Mesenchymal stem cell (in vitro differentiated cells and primary cell): ENCODE data around the gene KRT13.
A peak's percentile ranks its signal among the peaks of the same experiment; 100 is the strongest.

Experiments used
- DNase-seq: peaks from one replicate; pipeline ENCODE4 v3.0.0-alpha.2; 2013
- H2AFZ ChIP-seq: one replicate; pipeline ENCODE4 v1.6.1; 2013; ENCODE audit warnings: low read depth, mild to moderate bottlenecking, control low read depth, inconsistent platforms, low read length, moderate library complexity
- H2AK5ac ChIP-seq: 2 replicates; pipeline ENCODE4 v1.6.1; 2013; ENCODE audit warnings: low read length, moderate library complexity, mild to moderate bottlenecking, inconsistent platforms; ENCODE audit not compliant: severe bottlenecking
- H2BK120ac ChIP-seq: one replicate; pipeline ENCODE4 v1.6.1; 2013; ENCODE audit warnings: low read depth, mild to moderate bottlenecking, inconsistent platforms, low read length, moderate library complexity
- H2BK12ac ChIP-seq, 2 experiments: one replicate each; pipeline ENCODE4 v1.6.1; 2013; ENCODE audit warnings: inconsistent platforms in 2 of 2, low read length in 2 of 2, mild to moderate bottlenecking in 2 of 2, moderate library complexity in 2 of 2, control low read depth in 1 of 2
- H2BK15ac ChIP-seq: one replicate; pipeline ENCODE4 v1.6.1; 2013; ENCODE audit warnings: mild to moderate bottlenecking, low read depth, inconsistent platforms; ENCODE audit not compliant: poor library complexity, severe bottlenecking
- H2BK5ac ChIP-seq: 2 replicates; pipeline ENCODE4 v1.6.1; 2013; ENCODE audit warnings: low read depth, mild to moderate bottlenecking, low read length, control low read depth, inconsistent platforms; ENCODE audit not compliant: poor library complexity, severe bottlenecking
- H3K14ac ChIP-seq, 2 experiments: one replicate each; pipeline ENCODE4 v1.6.1; 2013; ENCODE audit warnings: inconsistent platforms in 2 of 2, low read length in 2 of 2, control low read depth in 1 of 2, mild to moderate bottlenecking in 1 of 2, moderate library complexity in 1 of 2
- H3K18ac ChIP-seq, 2 experiments: one replicate each; pipeline ENCODE4 v1.6.1; 2013; ENCODE audit warnings: inconsistent platforms in 2 of 2, low read length in 2 of 2, control low read depth in 1 of 2, low read depth in 1 of 2, mild to moderate bottlenecking in 1 of 2
- H3K23ac ChIP-seq, 2 experiments: one replicate each; pipeline ENCODE4 v1.6.1; 2013; ENCODE audit warnings: inconsistent platforms in 2 of 2, low read length in 2 of 2, mild to moderate bottlenecking in 2 of 2, moderate library complexity in 2 of 2, control low read depth in 1 of 2
- H3K27ac ChIP-seq: 2 replicates; pipeline ENCODE4 v1.5.1; 2013; ENCODE audit warnings: mild to moderate bottlenecking, moderate library complexity, low read length, control low read depth, inconsistent platforms; ENCODE audit not compliant: poor library complexity, severe bottlenecking
- H3K27me3 ChIP-seq, 2 experiments: 2 replicates each; pipeline versions ENCODE4 v1.6.1 to v1.7.0; 2013; ENCODE audit warnings: low read length in 2 of 2, mild to moderate bottlenecking in 2 of 2, moderate library complexity in 2 of 2, control low read depth in 1 of 2, inconsistent platforms in 1 of 2; ENCODE audit not compliant: control insufficient read depth in 1 of 2, insufficient read depth in 1 of 2
- H3K36me3 ChIP-seq, 2 experiments: 2 replicates each; pipeline versions ENCODE4 v1.6.1 to v1.7.0; 2013; ENCODE audit warnings: low read length in 2 of 2, control low read depth in 1 of 2, inconsistent platforms in 1 of 2, low read depth in 1 of 2, mild to moderate bottlenecking in 1 of 2; ENCODE audit not compliant: insufficient read depth in 2 of 2, control insufficient read depth in 1 of 2
- H3K4ac ChIP-seq, 2 experiments: one replicate each; pipeline ENCODE4 v1.6.1; 2013; ENCODE audit warnings: inconsistent platforms in 2 of 2, low read length in 2 of 2, mild to moderate bottlenecking in 2 of 2, moderate library complexity in 2 of 2, control low read depth in 1 of 2, low read depth in 1 of 2
- H3K4me1 ChIP-seq: 2 replicates; pipeline ENCODE4 v1.6.1; 2013; ENCODE audit warnings: low read depth, low read length, control low read depth; ENCODE audit not compliant: control insufficient read depth, insufficient read depth
- H3K4me2 ChIP-seq: 2 replicates; pipeline ENCODE4 v1.6.1; 2013; ENCODE audit warnings: low read length, mild to moderate bottlenecking, inconsistent platforms; ENCODE audit not compliant: poor library complexity, severe bottlenecking
- H3K4me3 ChIP-seq, 2 experiments: 2 replicates each; pipeline versions ENCODE4 v1.5.1 to v1.7.0; 2013; ENCODE audit warnings: low read length in 2 of 2, mild to moderate bottlenecking in 2 of 2, control low read depth in 1 of 2, low read depth in 1 of 2; ENCODE audit not compliant: insufficient read depth in 1 of 2
- H3K79me1 ChIP-seq: replicated peaks from 2 replicates; pipeline ENCODE4 v1.6.1; 2013; ENCODE audit warnings: mild to moderate bottlenecking, control low read depth, low read length, inconsistent platforms; ENCODE audit not compliant: poor library complexity, severe bottlenecking
- H3K9ac ChIP-seq: 2 replicates; pipeline ENCODE4 v1.7.0; 2013; ENCODE audit warnings: mild to moderate bottlenecking, low read length, moderate library complexity
- H3K9me3 ChIP-seq: 2 replicates; pipeline ENCODE4 v1.7.0; 2013; ENCODE audit warnings: mild to moderate bottlenecking, low read length; ENCODE audit not compliant: control insufficient read depth
- H4K8ac ChIP-seq: one replicate; pipeline ENCODE4 v1.6.1; 2013; ENCODE audit warnings: inconsistent platforms, mild to moderate bottlenecking, low read length, moderate library complexity
- H4K91ac ChIP-seq: one replicate; pipeline ENCODE4 v1.6.1; 2013; ENCODE audit warnings: mild to moderate bottlenecking, low read length, inconsistent platforms
- WGBS: methylation state at CpG from one replicate; pipeline ENCODE4 v1.1.7; 2013; ENCODE audit warnings: mixed read lengths; 5-methylcytosine and 5-hydroxymethylcytosine counted together

Gene KRT13

GRCh38 chr17:41540921-41541625 lies 35.7 kb upstream of the KRT13 start:
- Histone ChIP-seq H3K36me3 (no peaks in the 10 kb centered on the region), H2AK5ac (no peak overlapping the region), H3K79me1 (no peaks in the 10 kb centered on the region)

GRCh38 chr17:41539979-41540701 lies 34.7 kb upstream of the KRT13 start:
- Histone ChIP-seq H3K23ac (peak overlapping the region in 1 of 2 experiments; percentile 32), H2AK5ac (peak overlapping the region; percentile 94), H3K79me1 (no peaks in the 10 kb centered on the region), H3K36me3 (no peaks in the 10 kb centered on the region), H3K9ac (no peak overlapping the region), H2BK120ac (peak overlapping the region; percentile 55), H3K14ac (peak overlapping the region in 1 of 2 experiments; percentile 23), H3K4me3 (no peak overlapping the region), H3K4ac (peak overlapping the region; percentile 63 to 74), H2BK15ac (peak overlapping the region; percentile 45), H2BK12ac (peak overlapping the region; percentile 93 to 97), H3K27ac (no peak overlapping the region), H3K9me3 (no peaks in the 10 kb centered on the region), H2AFZ (no peak overlapping the region), H3K4me2 (no peak overlapping the region), H3K27me3 (peaks cover 0 to 27% of the 10 kb centered on the region in 2 experiments), H2BK5ac (no peak overlapping the region), H4K91ac (peak overlapping the region; percentile 72), H3K18ac (peak overlapping the region; percentile 65 to 86), H4K8ac (peak overlapping the region; percentile 20), H3K4me1 (peaks cover 40% of the 10 kb centered on the region)
- no peak for DNase-seq
- 74% methylated on average over 6 of the region's 7 CpGs for WGBS

More at GRCh38 chr17:41540921-41541625, 35.7 kb upstream of the KRT13 start:
- H3K4me2 ChIP-seq, result no peak overlapping the region
- H3K23ac ChIP-seq, result no peak overlapping the region
- no peak overlapping the region for H2AFZ ChIP-seq
- peaks cover 38% of the 10 kb centered on the region for H3K4me1 ChIP-seq
- H3K18ac ChIP-seq, result peak overlapping the region in 1 of 2 experiments; percentile 71
- peak overlapping the region; percentile 18 to 29 for H2BK12ac ChIP-seq
- H4K91ac ChIP-seq, result no peak overlapping the region
- H3K27ac ChIP-seq, result no peak overlapping the region
- H3K9ac ChIP-seq, result no peak overlapping the region
- no peak overlapping the region for H4K8ac ChIP-seq
- no peak overlapping the region for H3K4me3 ChIP-seq
- no peak overlapping the region for H2BK120ac ChIP-seq
- DNase-seq, result no peak
- 97% methylated on average over 10 of the region's 10 CpGs for WGBS
- H2BK5ac ChIP-seq, result peak overlapping the region; percentile 33
- H2BK15ac ChIP-seq, result peak overlapping the region; percentile 39
- H3K14ac ChIP-seq, result peak overlapping the region in 1 of 2 experiments; percentile 51
- peaks cover 0 to 18% of the 10 kb centered on the region in 2 experiments for H3K27me3 ChIP-seq
- no peak overlapping the region for H3K4ac ChIP-seq
- no peaks in the 10 kb centered on the region for H3K9me3 ChIP-seq

DNA sequence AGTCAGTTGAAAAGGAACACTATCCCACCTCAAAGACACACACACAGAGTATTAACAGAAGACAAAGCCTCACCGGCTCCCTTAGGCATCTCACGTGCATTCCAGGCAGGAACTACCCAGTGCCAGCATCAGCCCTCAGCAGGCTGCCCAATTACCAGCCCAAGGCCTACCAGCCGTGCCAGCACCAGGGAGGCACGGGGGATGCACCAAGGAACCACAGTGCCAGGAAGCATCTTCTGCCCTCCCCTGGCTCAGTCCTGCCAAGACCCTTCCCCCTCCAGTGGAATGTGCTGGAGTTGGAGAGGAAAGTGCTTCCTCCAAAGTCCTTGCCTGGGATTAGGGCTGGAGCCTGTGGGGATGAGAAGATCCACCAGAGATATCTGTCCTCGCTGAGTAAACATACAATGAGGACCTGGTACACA lies 33.7 kb upstream of the KRT13 start:
- H3K9ac ChIP-seq, result no peak overlapping the region
- H3K4me3 ChIP-seq, result no peak overlapping the region
- H2AFZ ChIP-seq, result no peak overlapping the region
- peak overlapping the region; percentile 71 for H4K91ac ChIP-seq
- WGBS, result 64% methylated on average over 3 of the region's 5 CpGs
- no peak overlapping the region for H3K23ac ChIP-seq
- peak overlapping the region; percentile 21 for H2BK120ac ChIP-seq
- peak overlapping the region; percentile 30 to 86 for H3K4ac ChIP-seq
- H2BK5ac ChIP-seq, result no peak overlapping the region
- peak overlapping the region; percentile 1 to 80 for H2BK12ac ChIP-seq
- DNase-seq, result no peak
- peaks cover 33% of the 10 kb centered on the region for H3K4me1 ChIP-seq
- no peaks in the 10 kb centered on the region for H3K36me3 ChIP-seq
- no peak overlapping the region for H3K4me2 ChIP-seq
- H2AK5ac ChIP-seq, result peak overlapping the region; percentile 0
- peak overlapping the region; percentile 29 to 90 for H3K18ac ChIP-seq
- H3K79me1 ChIP-seq, result no peaks in the 10 kb centered on the region
- peak overlapping the region; percentile 80 for H3K27ac ChIP-seq
- no peak overlapping the region for H2BK15ac ChIP-seq
- no peaks in the 10 kb centered on the region for H3K9me3 ChIP-seq
- peaks cover 0 to 28% of the 10 kb centered on the region in 2 experiments for H3K27me3 ChIP-seq
- H3K14ac ChIP-seq, result peak overlapping the region in 1 of 2 experiments; percentile 80
- peak overlapping the region; percentile 28 for H4K8ac ChIP-seq

GRCh38 chr17:41538565-41538991 lies 33.2 kb upstream of the KRT13 start:
- no peak overlapping the region for H3K9ac ChIP-seq
- peaks cover 0 to 28% of the 10 kb centered on the region in 2 experiments for H3K27me3 ChIP-seq
- H2BK5ac ChIP-seq, result no peak overlapping the region
- H3K4me2 ChIP-seq, result peak overlapping the region; percentile 2
- no peak overlapping the region for H2AK5ac ChIP-seq
- no peak overlapping the region for H3K23ac ChIP-seq
- peak overlapping the region; percentile 32 to 43 for H2BK12ac ChIP-seq
- H3K14ac ChIP-seq, result no peak overlapping the region
- peak overlapping the region; percentile 80 for H3K27ac ChIP-seq
- H2BK15ac ChIP-seq, result no peak overlapping the region
- H3K36me3 ChIP-seq, result no peaks in the 10 kb centered on the region
- H3K9me3 ChIP-seq, result no peaks in the 10 kb centered on the region
- H3K79me1 ChIP-seq, result no peaks in the 10 kb centered on the region
- peak; percentile 64 for DNase-seq
- 22% methylated on average over 5 of the region's 5 CpGs for WGBS
- H3K18ac ChIP-seq, result peak overlapping the region; percentile 48 to 77
- no peak overlapping the region for H2AFZ ChIP-seq
- peaks cover 33% of the 10 kb centered on the region for H3K4me1 ChIP-seq
- H3K4ac ChIP-seq, result peak overlapping the region; percentile 11 to 30
- H4K91ac ChIP-seq, result peak overlapping the region; percentile 28
- peak overlapping the region; percentile 35 for H2BK120ac ChIP-seq
- H4K8ac ChIP-seq, result peak overlapping the region; percentile 28
- no peak overlapping the region for H3K4me3 ChIP-seq
